Peyer's patch (tissue), 4 donors: Measurements from ENCODE around the gene POLK. TPM values are rescaled to one million over a fixed set of nuclear protein-coding genes. Genes with fewer than 3 reads are reported as not detected.
A peak's percentile ranks its signal among the peaks of the same experiment; 100 is the strongest.
"Not testable (repeated sequence)": the region's sequence is repeated elsewhere in the genome, so short reads cannot be mapped to it uniquely, and the experiment has no call there.

ENCODE experiments used
- DNase-seq, 3 donors: peaks; one replicate each; pipeline ENCODE4 v3.0.0-alpha.2; 2017 to 2019
- H3K27ac ChIP-seq, 4 donors: fragments of 200-600 bp; sonication (generic); one replicate each; pipeline ENCODE4 v1.5.1; 2016 to 2019
- H3K27me3 ChIP-seq, 2 donors: fragments of 200-600 bp; sonication (generic); one replicate each; pipeline ENCODE4 v1.5.1; 2019
- H3K36me3 ChIP-seq, 3 donors: fragments of 200-600 bp; sonication (generic); one replicate each; pipeline ENCODE4 v1.5.1; 2016 to 2019
- H3K4me1 ChIP-seq, 4 donors: fragments of 200-600 bp; sonication (generic); one replicate each; pipeline ENCODE4 v1.5.1; 2016 to 2019
- H3K4me3 ChIP-seq, 4 donors: fragments of 200-600 bp; sonication (generic); 1 replicate in 3 of 4; 2 replicates in 1 of 4; pipeline ENCODE4 v1.5.1; 2016 to 2019; ENCODE audit warnings: mild to moderate bottlenecking in 1 of 4
- H3K9me3 ChIP-seq, 4 donors: fragments of 200-600 bp; sonication (generic); one replicate each; pipeline ENCODE4 v1.5.1; 2016 to 2019; ENCODE audit warnings: mild to moderate bottlenecking in 1 of 4
- CTCF ChIP-seq, 6 experiments: fragments of 450-650 bp in 4 of 6; fragments of 200-600 bp in 2 of 6; sonication (generic) in 1 of 6; IDR thresholded peaks; one replicate each; pipeline ENCODE4 v1.5.1; 2017 to 2019; ENCODE audit warnings: antibody characterized with exemption in 6 of 6, mild to moderate bottlenecking in 3 of 6, moderate library complexity in 1 of 6
- POLR2A ChIP-seq, 2 donors: fragments of 450-650 bp; IDR thresholded peaks; one replicate each; pipeline ENCODE4 v1.5.1; 2017; ENCODE audit warnings: antibody characterized with exemption in 2 of 2, mild to moderate bottlenecking in 2 of 2, moderate library complexity in 2 of 2
- total RNA-seq, 4 donors: library from RNA; depleted of rRNA; stranded (reverse); fragments of >200 nt; gene quantifications; one replicate each; pipeline ENCODE4 v1.1.0, GENCODE V29; 2016

POLK gene
- total RNA-seq, 4 donors from 2014 or later, result 24.5 to 58.6 (median 28.3) TPM

GRCh38 chr5:75558981-75559632 lies 47.4 kb downstream of the POLK start:
- Histone ChIP-seq H3K4me3 (no peak overlapping the region), H3K9me3 (no peaks in the 10 kb centered on the region), H3K4me1 (no peaks in the 10 kb centered on the region), H3K27me3 (no peaks in the 10 kb centered on the region), H3K27ac (no peak overlapping the region), H3K36me3 (no peaks in the 10 kb centered on the region)
- TF ChIP-seq POLR2A (IDR thresholded peaks at IDR 0.05) (no peak), CTCF (IDR thresholded peaks at IDR 0.05) (no peak)
- DNase-seq, result no peak

DNA sequence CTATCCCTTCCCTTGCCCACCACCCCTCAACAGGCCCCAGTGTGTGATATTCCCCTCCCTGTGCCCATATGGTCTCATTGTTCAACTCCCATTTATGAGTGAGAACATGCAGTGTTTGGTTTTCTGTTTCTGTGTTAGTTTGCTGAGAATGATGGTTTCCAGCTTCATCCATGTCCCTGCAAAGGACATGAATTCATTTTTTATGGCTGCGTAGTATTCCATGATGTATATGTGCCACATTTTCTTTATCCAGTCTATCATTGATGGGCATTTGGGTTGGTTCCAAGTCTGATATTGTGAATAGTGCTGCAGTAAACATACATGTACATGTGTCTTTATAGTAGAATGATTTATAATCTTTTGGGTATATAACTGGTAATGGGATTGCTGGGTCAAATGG lies 49.0 kb downstream of the POLK start:
- H3K9me3 ChIP-seq, H3K36me3 ChIP-seq, DNase-seq, H3K27ac ChIP-seq, H3K4me3 ChIP-seq, H3K27me3 ChIP-seq, H3K4me1 ChIP-seq: not testable (repeated sequence)

GRCh38 chr5:75565991-75566709 lies 54.5 kb downstream of the POLK start:
- H3K9me3 ChIP-seq, H3K36me3 ChIP-seq, H3K27me3 ChIP-seq, H3K4me1 ChIP-seq, H3K4me3 ChIP-seq, DNase-seq: not testable (repeated sequence)
- H3K27ac ChIP-seq, result peak overlapping the region in 3 of 4 donors; percentile 22 to 51 (median 28)

DNA sequence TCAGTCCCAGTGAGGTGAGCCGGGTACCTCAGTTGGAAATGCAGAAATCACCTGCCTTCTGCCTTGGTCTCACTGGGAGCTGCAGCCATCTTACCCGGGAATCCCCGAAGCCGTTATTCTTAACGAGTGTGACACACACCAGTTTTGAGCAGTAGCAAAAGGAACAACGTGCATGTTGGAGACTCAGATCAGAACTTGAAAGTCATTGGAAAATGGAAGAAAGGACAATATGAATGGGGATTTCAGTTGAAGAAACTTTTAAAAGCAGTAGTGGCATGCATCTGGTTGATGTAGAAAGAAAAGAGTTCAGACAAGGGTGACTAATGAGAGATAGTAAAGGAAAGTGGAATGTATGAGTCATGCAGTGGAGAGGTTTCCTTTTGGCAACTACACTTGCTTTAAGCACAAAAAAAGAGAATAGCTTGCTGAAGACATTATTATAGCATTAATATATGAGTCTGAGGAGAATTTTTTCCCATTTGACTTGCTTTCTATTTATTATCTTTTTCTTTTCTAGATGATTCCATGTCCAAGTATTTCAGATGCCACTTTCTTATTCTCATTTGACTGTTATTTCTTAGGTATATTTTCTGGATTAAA lies 55.1 kb downstream of the POLK start:
- H3K36me3 ChIP-seq, result peaks cover 0 to 10% (median 0%) of the 10 kb centered on the region in 3 donors
- no peak for DNase-seq
- TF ChIP-seq POLR2A (IDR thresholded peaks at IDR 0.05) (no peak), CTCF (IDR thresholded peaks at IDR 0.05) (no peak)
- H3K27ac ChIP-seq, result peak overlapping the region in 3 of 4 donors; percentile 22 to 51 (median 28)
- no peaks in the 10 kb centered on the region for H3K9me3 ChIP-seq
- peaks cover 0 to 10% (median 0%) of the 10 kb centered on the region in 4 donors for H3K4me1 ChIP-seq
- H3K27me3 ChIP-seq, result no peaks in the 10 kb centered on the region
- no peak overlapping the region for H3K4me3 ChIP-seq

GRCh38 chr5:75567710-75568109 lies 56.0 kb downstream of the POLK start:
- H3K36me3 ChIP-seq, result peaks cover 0 to 10% (median 0%) of the 10 kb centered on the region in 3 donors
- H3K9me3 ChIP-seq, result no peaks in the 10 kb centered on the region
- H3K27me3 ChIP-seq, result no peaks in the 10 kb centered on the region
- peaks cover 0 to 10% (median 0%) of the 10 kb centered on the region in 4 donors for H3K4me1 ChIP-seq
- H3K4me3 ChIP-seq, result no peak overlapping the region
- TF ChIP-seq POLR2A (IDR thresholded peaks at IDR 0.05) (no peak), CTCF (IDR thresholded peaks at IDR 0.05) (no peak)
- H3K27ac ChIP-seq, result no peak overlapping the region
- no peak for DNase-seq

- H3K4me1 ChIP-seq, result peaks cover 0 to 10% (median 0%) of the 10 kb centered on the region in 4 donors
- H3K4me3 ChIP-seq, result no peak overlapping the region
- H3K27ac ChIP-seq, result no peak overlapping the region
- no peaks in the 10 kb centered on the region for H3K9me3 ChIP-seq
- H3K27me3 ChIP-seq, result no peaks in the 10 kb centered on the region
- no peak for TF ChIP-seq POLR2A (IDR thresholded peaks at IDR 0.05)
- no peak for DNase-seq
- peaks cover 0 to 10% (median 0%) of the 10 kb centered on the region in 3 donors for H3K36me3 ChIP-seq
These were observed 56.5 kb downstream of the POLK start for GRCh38 chr5:75568202-75568601.

DNA sequence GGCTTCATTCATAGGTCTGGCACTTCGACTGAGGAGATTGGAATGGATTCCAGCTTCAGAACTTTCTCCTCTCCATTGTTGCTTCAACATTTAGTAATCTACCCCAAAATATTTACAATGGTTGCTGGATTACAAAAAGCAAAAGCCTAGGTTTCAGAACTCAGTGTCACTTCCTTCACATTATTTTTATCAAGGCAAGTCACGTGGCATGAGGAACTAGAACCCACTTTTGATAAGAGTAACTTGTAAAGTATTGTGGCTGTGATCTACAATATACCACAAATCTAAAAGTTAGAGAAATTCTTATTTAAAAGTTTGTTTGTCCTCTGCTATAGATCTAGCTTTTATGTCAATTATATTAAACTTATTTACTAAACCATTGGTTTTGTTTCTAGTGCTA lies 59.9 kb downstream of the POLK start:
- Histone ChIP-seq H3K36me3 (peaks cover 0 to 6% (median 0%) of the 10 kb centered on the region in 3 donors), H3K27ac (no peak overlapping the region), H3K27me3 (no peaks in the 10 kb centered on the region), H3K4me3 (no peak overlapping the region), H3K9me3 (no peaks in the 10 kb centered on the region), H3K4me1 (peaks cover 0 to 6% (median 0%) of the 10 kb centered on the region in 4 donors)
- no peak for TF ChIP-seq POLR2A (IDR thresholded peaks at IDR 0.05)
- no peak for TF ChIP-seq CTCF (IDR thresholded peaks at IDR 0.05)
- no peak for DNase-seq
